ENCODE results near the gene FAM72B.
"Not testable (repeated sequence)": the region's sequence is repeated elsewhere in the genome, so short reads cannot be mapped to it uniquely, and the experiment has no call there.

Gene FAM72B

GRCh38 chr1:121199763-121200162 lies 15.6 kb upstream of the FAM72B start:
- not testable (repeated sequence) for DNase-seq

- not testable (repeated sequence) for DNase-seq
These were observed 13.1 kb upstream of the FAM72B start for GRCh38 chr1:121197095-121197882.

GRCh38 chr1:121192512-121192911 lies 8.4 kb upstream of the FAM72B start:
- DNase-seq = not testable (repeated sequence)

- DNase-seq = not testable (repeated sequence)
These were observed 3.8 kb upstream of the FAM72B start for GRCh38 chr1:121187914-121188313.

GRCh38 chr1:121186191-121186590 lies 2.1 kb upstream of the FAM72B start:
- not testable (repeated sequence) for DNase-seq

GRCh38 chr1:121185140-121185708 lies 1.1 kb upstream of the FAM72B start:
- DNase-seq = not testable (repeated sequence)

- DNase-seq = not testable (repeated sequence)
These were observed 273 bp downstream of the FAM72B start for GRCh38 chr1:121183867-121184266.

GRCh38 chr1:121178197-121178596 lies 5.9 kb downstream of the FAM72B start:
- DNase-seq = not testable (repeated sequence)

- not testable (repeated sequence) for DNase-seq
These were observed 7.5 kb downstream of the FAM72B start for GRCh38 chr1:121176649-121177048.

GRCh38 chr1:121168152-121168668 lies 15.9 kb downstream of the FAM72B start:
- not testable (repeated sequence) for DNase-seq

GRCh38 chr1:121167225-121167738 lies 16.9 kb downstream of the FAM72B start:
- not testable (repeated sequence) for DNase-seq

- not testable (repeated sequence) for DNase-seq
These were observed 18.8 kb downstream of the FAM72B start for GRCh38 chr1:121165296-121165695.

- not testable (repeated sequence) for DNase-seq
These were observed 20.0 kb downstream of the FAM72B start for GRCh38 chr1:121163850-121164757.

GRCh38 chr1:121161199-121161901 lies 22.8 kb downstream of the FAM72B start:
- DNase-seq = not testable (repeated sequence)

GRCh38 chr1:121160118-121160517 lies 24.0 kb downstream of the FAM72B start:
- not testable (repeated sequence) for DNase-seq

GRCh38 chr1:121157609-121158008 lies 26.5 kb downstream of the FAM72B start:
- DNase-seq = not testable (repeated sequence)

- not testable (repeated sequence) for DNase-seq
These were observed 27.1 kb downstream of the FAM72B start for GRCh38 chr1:121156958-121157603.

GRCh38 chr1:121155671-121156358 lies 28.3 kb downstream of the FAM72B start:
- DNase-seq = not testable (repeated sequence)

- DNase-seq = not testable (repeated sequence)
These were observed 29.3 kb downstream of the FAM72B start for GRCh38 chr1:121154811-121155210.

GRCh38 chr1:121152788-121153187 lies 31.4 kb downstream of the FAM72B start:
- DNase-seq = not testable (repeated sequence)

- DNase-seq = not testable (repeated sequence)
These were observed 32.8 kb downstream of the FAM72B start for GRCh38 chr1:121151294-121151693.

Measured in DMS79 (cell line).